Measurements from ENCODE around the gene RAPSN. TPM values are rescaled to one million over a fixed set of nuclear protein-coding genes. Genes with fewer than 3 reads are reported as not detected.

RAPSN gene
- total and polyA plus RNA-seq, 2 experiments from 2014 or later = 0.17 to 0.23 TPM

DNA sequence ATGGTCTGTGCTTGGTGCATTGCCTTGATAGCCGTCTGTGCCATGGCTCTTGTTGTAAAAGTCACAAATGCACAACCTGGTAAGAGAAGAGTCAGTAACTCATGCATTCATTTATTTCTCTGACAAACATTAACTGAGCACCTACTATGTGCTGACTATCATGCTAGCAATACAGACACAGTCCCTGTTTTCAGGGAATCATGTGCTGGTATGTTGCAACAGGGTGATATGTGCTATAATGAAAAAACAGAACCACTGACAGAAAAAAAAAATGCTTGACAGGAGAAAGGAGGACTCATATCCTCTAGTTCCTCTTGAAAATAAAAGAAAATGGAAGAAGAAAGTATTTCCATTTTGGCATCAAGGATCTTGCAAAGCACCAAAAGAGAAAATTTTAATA is 34.5 kb upstream of the RAPSN start:
- Mint-ChIP-seq H3K36me3 (ENCODE audit: low read depth) (peaks cover 90% of the 10 kb centered on the region), H3K4me1 (no peaks in the 10 kb centered on the region), H3K9me3 (no peaks in the 10 kb centered on the region), H3K27ac (no peak overlapping the region), H3K27me3 (ENCODE audit: insufficient read depth, low read depth, poor library complexity) (peaks cover 2% of the 10 kb centered on the region), H3K4me3 (no peak overlapping the region)
- Histone ChIP-seq H3K27me3 (ENCODE audit: insufficient read depth) (no peaks in the 10 kb centered on the region), H2AFZ (no peak overlapping the region), H3K4me1 (ENCODE audit: insufficient read depth) (no peaks in the 10 kb centered on the region), H3F3A (replicated peaks; ENCODE audit: low read depth) (peaks cover 34% of the 10 kb centered on the region; the same call in 1 of the 2 replicates), H3K79me2 (replicated peaks; ENCODE audit: insufficient read depth) (peaks cover 54% of the 10 kb centered on the region), H3K27ac (ENCODE audit: low read depth) (no peak overlapping the region; the same call in 1 of the 2 replicates), H3K36me3 (ENCODE audit: insufficient read depth) (peaks cover 93% of the 10 kb centered on the region), H3K4me3 (no peak overlapping the region), H4K20me1 (replicated peaks; ENCODE audit: insufficient read depth) (peaks cover 44% of the 10 kb centered on the region), H3K9me2 (ENCODE audit: insufficient read depth) (no peaks in the 10 kb centered on the region), H3K4me2 (no peak overlapping the region)
- ATAC-seq = no peak
- DNase-seq (ENCODE audit: low spot score) = no peak
- no peak for TF ChIP-seq ZNF331 (CRISPR knock-in tag; IDR thresholded peaks at IDR 0.05; ENCODE audit: low read depth)
- no peak for TF ChIP-seq CREB1 (CRISPR knock-in tag; IDR thresholded peaks at IDR 0.05; ENCODE audit: low read depth)
- TF ChIP-seq EZH2phosphoT487 (IDR thresholded peaks at IDR 0.05; ENCODE audit: unreplicated experiment) = no peak
- TF ChIP-seq STAT1 (IDR thresholded peaks at IDR 0.05; ENCODE audit: unreplicated experiment) = no peak
- TF ChIP-seq NANOG (IDR thresholded peaks at IDR 0.05; ENCODE audit: borderline replicate concordance) = no peak
- TF ChIP-seq, protein P1, sequence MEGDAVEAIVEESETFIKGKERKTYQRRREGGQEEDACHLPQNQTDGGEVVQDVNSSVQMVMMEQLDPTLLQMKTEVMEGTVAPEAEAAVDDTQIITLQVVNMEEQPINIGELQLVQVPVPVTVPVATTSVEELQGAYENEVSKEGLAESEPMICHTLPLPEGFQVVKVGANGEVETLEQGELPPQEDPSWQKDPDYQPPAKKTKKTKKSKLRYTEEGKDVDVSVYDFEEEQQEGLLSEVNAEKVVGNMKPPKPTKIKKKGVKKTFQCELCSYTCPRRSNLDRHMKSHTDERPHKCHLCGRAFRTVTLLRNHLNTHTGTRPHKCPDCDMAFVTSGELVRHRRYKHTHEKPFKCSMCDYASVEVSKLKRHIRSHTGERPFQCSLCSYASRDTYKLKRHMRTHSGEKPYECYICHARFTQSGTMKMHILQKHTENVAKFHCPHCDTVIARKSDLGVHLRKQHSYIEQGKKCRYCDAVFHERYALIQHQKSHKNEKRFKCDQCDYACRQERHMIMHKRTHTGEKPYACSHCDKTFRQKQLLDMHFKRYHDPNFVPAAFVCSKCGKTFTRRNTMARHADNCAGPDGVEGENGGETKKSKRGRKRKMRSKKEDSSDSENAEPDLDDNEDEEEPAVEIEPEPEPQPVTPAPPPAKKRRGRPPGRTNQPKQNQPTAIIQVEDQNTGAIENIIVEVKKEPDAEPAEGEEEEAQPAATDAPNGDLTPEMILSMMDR (conservative IDR thresholded peaks at IDR 0.05; ENCODE audit: low read depth in 2 of 2) = no peak
- TF ChIP-seq POLR2AphosphoS5 (IDR thresholded peaks at IDR 0.05; ENCODE audit: low read depth) = no peak
- TF ChIP-seq JUNB (IDR thresholded peaks at IDR 0.05; ENCODE audit: unreplicated experiment) = no peak
- TF ChIP-seq ZNF462 (CRISPR knock-in tag; IDR thresholded peaks at IDR 0.05) = no peak
- TF ChIP-seq EZH2 (IDR thresholded peaks at IDR 0.05; ENCODE audit: low read depth, unreplicated experiment) = no peak
- TF ChIP-seq ETS1 (IDR thresholded peaks at IDR 0.05) = no peak
- no peak for TF ChIP-seq REST (IDR thresholded peaks at IDR 0.05; ENCODE audit: unreplicated experiment)
- TF ChIP-seq ZNF114 (CRISPR knock-in tag; IDR thresholded peaks at IDR 0.05) = no peak
